Neural cell (in vitro differentiated cells): Measurements from ENCODE around the gene CLASP1. TPM values are rescaled to one million over a fixed set of nuclear protein-coding genes. Genes with fewer than 3 reads are reported as not detected.

Source experiments
- H2AFZ ChIP-seq: fragments of 200-600, 300-800 bp; sonication (generic), shearing (Covaris generic); 2 replicates; pipeline ENCODE4 v1.6.0; 2014; ENCODE audit warnings: low read depth, mild to moderate bottlenecking, antibody characterized with exemption, low read length, moderate library complexity
- H3F3A ChIP-seq: fragments of 200-600 bp; shearing (Covaris generic); 2 replicates; pipeline ENCODE4 v1.6.1; 2016; ENCODE audit warnings: mild to moderate bottlenecking, moderate library complexity, mixed read lengths, antibody characterized with exemption, low read length; ENCODE audit not compliant: insufficient read depth, poor library complexity, severe bottlenecking
- H3K27ac ChIP-seq: fragments of 200-600, 300-800 bp; sonication (generic), shearing (Covaris generic); 2 replicates; pipeline ENCODE4 v1.5.1; 2014; ENCODE audit warnings: mild to moderate bottlenecking, low read length, moderate library complexity
- H3K27me3 ChIP-seq: fragments of 300-800, 200-600 bp; sonication (generic), shearing (Covaris generic); 2 replicates; pipeline ENCODE4 v1.6.0; 2014; ENCODE audit warnings: mild to moderate bottlenecking, low read depth, low read length, moderate library complexity; ENCODE audit not compliant: insufficient read depth
- H3K36me3 ChIP-seq: fragments of 300-800, 200-600 bp; sonication (generic), shearing (Covaris generic); 2 replicates; pipeline ENCODE4 v1.5.1; 2014; ENCODE audit warnings: mild to moderate bottlenecking, antibody characterized with exemption, low read length, moderate library complexity; ENCODE audit not compliant: insufficient read depth
- H3K4me2 ChIP-seq: fragments of 300-800, 200-600 bp; sonication (generic), shearing (Covaris generic); 2 replicates; pipeline ENCODE4 v1.6.0; 2014; ENCODE audit warnings: mild to moderate bottlenecking, low read length
- H3K4me3 ChIP-seq: fragments of 300-800, 200-600 bp; sonication (generic), shearing (Covaris generic); 2 replicates; pipeline ENCODE4 v1.5.1; 2014; ENCODE audit warnings: mild to moderate bottlenecking, low read length, moderate library complexity
- H3K79me2 ChIP-seq: fragments of 200-600 bp; shearing (Covaris generic); replicated peaks from 2 replicates; pipeline ENCODE4 v1.6.0; 2014; ENCODE audit warnings: mild to moderate bottlenecking, low read length, moderate library complexity; ENCODE audit not compliant: insufficient read depth
- H3K9ac ChIP-seq: fragments of 300-800, 200-600 bp; sonication (generic), shearing (Covaris generic); 2 replicates; pipeline ENCODE4 v1.6.1; 2016; ENCODE audit warnings: mild to moderate bottlenecking, low read length, mixed read lengths
- H3K9me2 ChIP-seq: fragments of 200-600 bp; shearing (Covaris generic); 2 replicates; pipeline ENCODE4 v1.6.1; 2016; ENCODE audit warnings: mild to moderate bottlenecking, low read length, mixed read lengths; ENCODE audit not compliant: insufficient read depth
- H3K9me3 ChIP-seq: fragments of 200-600, 300-800 bp; sonication (generic), shearing (Covaris generic); 2 replicates; pipeline ENCODE4 v1.6.1; 2016; ENCODE audit warnings: mild to moderate bottlenecking, mixed run types, low read length, moderate library complexity, mixed read lengths
- H4K20me1 ChIP-seq: fragments of 200-600 bp; shearing (Covaris generic); 2 replicates; pipeline ENCODE4 v1.6.1; 2016; ENCODE audit warnings: mild to moderate bottlenecking, mixed run types; ENCODE audit not compliant: insufficient read depth
- EP300 ChIP-seq: fragments of 450-650 bp; conservative IDR thresholded peaks from 2 replicates; pipeline ENCODE4 v1.6.1; 2014; ENCODE audit warnings: antibody characterized with exemption, mild to moderate bottlenecking, moderate library complexity; ENCODE audit not compliant: poor library complexity, severe bottlenecking
- EZH2 ChIP-seq: fragments of 200-600, 300-800 bp; shearing (Covaris generic), sonication (generic); IDR thresholded peaks from 2 replicates; pipeline ENCODE4 v1.6.1; 2014; ENCODE audit warnings: antibody characterized with exemption, low read length, borderline replicate concordance, mild to moderate bottlenecking; ENCODE audit not compliant: insufficient read depth, poor library complexity, severe bottlenecking
- MXI1 ChIP-seq: fragments of 450-650 bp; conservative IDR thresholded peaks from 2 replicates; pipeline ENCODE4 v1.6.1; 2014; ENCODE audit warnings: antibody characterized with exemption, mild to moderate bottlenecking; ENCODE audit not compliant: poor library complexity, severe bottlenecking
- POLR2AphosphoS5 ChIP-seq: IDR thresholded peaks from 2 replicates; pipeline ENCODE4 v1.6.1; 2012
- RAD21 ChIP-seq: fragments of 450-650 bp; conservative IDR thresholded peaks from 2 replicates; pipeline ENCODE4 v1.6.1; 2014; ENCODE audit warnings: antibody characterized with exemption, mild to moderate bottlenecking, moderate library complexity
- SMC3 ChIP-seq: fragments of 450-650 bp; conservative IDR thresholded peaks from 2 replicates; pipeline ENCODE4 v1.6.1; 2014; ENCODE audit warnings: antibody characterized with exemption, mild to moderate bottlenecking, moderate library complexity; ENCODE audit not compliant: poor library complexity
- TAF1 ChIP-seq: IDR thresholded peaks from 2 replicates; pipeline ENCODE4 v1.6.1; 2012; ENCODE audit warnings: low read depth
- polyA plus RNA-seq: library from polyadenylated mRNA; depleted of rRNA; stranded (reverse); fragments of >200 nt; gene quantifications from 2 replicates; pipeline ENCODE4 v1.2.3, GENCODE V29; 2014
- TF ChIP-seq, protein P1 (sequence below): IDR thresholded peaks from 2 replicates; pipeline ENCODE4 v1.6.1; 2012; ENCODE audit warnings: borderline replicate concordance
- TF ChIP-seq, protein P2 (sequence below): fragments of 450-650 bp; IDR thresholded peaks from 2 replicates; pipeline ENCODE4 v1.5.1; 2014; ENCODE audit warnings: antibody characterized with exemption, mild to moderate bottlenecking, moderate library complexity; ENCODE audit not compliant: poor library complexity, severe bottlenecking

The CLASP1 gene
- polyA plus RNA-seq, 1 donor from 2014 or later, result 41.3 TPM

DNA sequence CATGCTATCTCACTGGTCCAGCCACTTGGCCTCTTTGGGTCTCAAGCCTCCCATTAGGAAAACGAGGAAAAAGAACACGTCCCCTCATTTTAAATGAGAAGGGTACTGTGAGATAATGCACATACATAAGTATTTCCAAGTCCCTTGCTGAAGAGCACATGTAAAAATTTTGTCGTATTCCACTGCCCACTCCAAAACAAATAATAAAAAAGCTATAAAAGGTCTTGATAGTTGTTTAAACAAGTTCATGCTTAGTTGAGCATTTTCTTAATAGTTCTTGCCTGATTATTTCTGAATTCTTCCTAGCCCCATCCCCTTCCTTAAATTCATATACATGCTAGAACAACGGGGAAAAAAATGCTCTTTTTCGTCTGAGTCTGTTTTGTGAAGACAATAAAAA, 228.8 kb downstream of the CLASP1 start:
- no peak overlapping the region for H2AFZ ChIP-seq
- TF ChIP-seq TAF1 (no peak), RAD21 (no peak), EP300 (no peak), POLR2AphosphoS5 (no peak), EZH2 (no peak), MXI1 (no peak), SMC3 (no peak)
- TF ChIP-seq, protein P1, sequence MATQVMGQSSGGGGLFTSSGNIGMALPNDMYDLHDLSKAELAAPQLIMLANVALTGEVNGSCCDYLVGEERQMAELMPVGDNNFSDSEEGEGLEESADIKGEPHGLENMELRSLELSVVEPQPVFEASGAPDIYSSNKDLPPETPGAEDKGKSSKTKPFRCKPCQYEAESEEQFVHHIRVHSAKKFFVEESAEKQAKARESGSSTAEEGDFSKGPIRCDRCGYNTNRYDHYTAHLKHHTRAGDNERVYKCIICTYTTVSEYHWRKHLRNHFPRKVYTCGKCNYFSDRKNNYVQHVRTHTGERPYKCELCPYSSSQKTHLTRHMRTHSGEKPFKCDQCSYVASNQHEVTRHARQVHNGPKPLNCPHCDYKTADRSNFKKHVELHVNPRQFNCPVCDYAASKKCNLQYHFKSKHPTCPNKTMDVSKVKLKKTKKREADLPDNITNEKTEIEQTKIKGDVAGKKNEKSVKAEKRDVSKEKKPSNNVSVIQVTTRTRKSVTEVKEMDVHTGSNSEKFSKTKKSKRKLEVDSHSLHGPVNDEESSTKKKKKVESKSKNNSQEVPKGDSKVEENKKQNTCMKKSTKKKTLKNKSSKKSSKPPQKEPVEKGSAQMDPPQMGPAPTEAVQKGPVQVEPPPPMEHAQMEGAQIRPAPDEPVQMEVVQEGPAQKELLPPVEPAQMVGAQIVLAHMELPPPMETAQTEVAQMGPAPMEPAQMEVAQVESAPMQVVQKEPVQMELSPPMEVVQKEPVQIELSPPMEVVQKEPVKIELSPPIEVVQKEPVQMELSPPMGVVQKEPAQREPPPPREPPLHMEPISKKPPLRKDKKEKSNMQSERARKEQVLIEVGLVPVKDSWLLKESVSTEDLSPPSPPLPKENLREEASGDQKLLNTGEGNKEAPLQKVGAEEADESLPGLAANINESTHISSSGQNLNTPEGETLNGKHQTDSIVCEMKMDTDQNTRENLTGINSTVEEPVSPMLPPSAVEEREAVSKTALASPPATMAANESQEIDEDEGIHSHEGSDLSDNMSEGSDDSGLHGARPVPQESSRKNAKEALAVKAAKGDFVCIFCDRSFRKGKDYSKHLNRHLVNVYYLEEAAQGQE, result no peak
- TF ChIP-seq, protein P2, sequence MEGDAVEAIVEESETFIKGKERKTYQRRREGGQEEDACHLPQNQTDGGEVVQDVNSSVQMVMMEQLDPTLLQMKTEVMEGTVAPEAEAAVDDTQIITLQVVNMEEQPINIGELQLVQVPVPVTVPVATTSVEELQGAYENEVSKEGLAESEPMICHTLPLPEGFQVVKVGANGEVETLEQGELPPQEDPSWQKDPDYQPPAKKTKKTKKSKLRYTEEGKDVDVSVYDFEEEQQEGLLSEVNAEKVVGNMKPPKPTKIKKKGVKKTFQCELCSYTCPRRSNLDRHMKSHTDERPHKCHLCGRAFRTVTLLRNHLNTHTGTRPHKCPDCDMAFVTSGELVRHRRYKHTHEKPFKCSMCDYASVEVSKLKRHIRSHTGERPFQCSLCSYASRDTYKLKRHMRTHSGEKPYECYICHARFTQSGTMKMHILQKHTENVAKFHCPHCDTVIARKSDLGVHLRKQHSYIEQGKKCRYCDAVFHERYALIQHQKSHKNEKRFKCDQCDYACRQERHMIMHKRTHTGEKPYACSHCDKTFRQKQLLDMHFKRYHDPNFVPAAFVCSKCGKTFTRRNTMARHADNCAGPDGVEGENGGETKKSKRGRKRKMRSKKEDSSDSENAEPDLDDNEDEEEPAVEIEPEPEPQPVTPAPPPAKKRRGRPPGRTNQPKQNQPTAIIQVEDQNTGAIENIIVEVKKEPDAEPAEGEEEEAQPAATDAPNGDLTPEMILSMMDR, result no peak
- no peaks in the 10 kb centered on the region for H3K79me2 ChIP-seq
- H3K4me2 ChIP-seq, result no peak overlapping the region
- no peaks in the 10 kb centered on the region for H3K27me3 ChIP-seq
- H3F3A ChIP-seq, result no peaks in the 10 kb centered on the region
- no peaks in the 10 kb centered on the region for H3K9me3 ChIP-seq
- no peaks in the 10 kb centered on the region for H3K9me2 ChIP-seq
- no peaks in the 10 kb centered on the region for H4K20me1 ChIP-seq
- H3K9ac ChIP-seq, result no peak overlapping the region
- no peak overlapping the region for H3K4me3 ChIP-seq
- no peaks in the 10 kb centered on the region for H3K36me3 ChIP-seq
- no peak overlapping the region for H3K27ac ChIP-seq

DNA sequence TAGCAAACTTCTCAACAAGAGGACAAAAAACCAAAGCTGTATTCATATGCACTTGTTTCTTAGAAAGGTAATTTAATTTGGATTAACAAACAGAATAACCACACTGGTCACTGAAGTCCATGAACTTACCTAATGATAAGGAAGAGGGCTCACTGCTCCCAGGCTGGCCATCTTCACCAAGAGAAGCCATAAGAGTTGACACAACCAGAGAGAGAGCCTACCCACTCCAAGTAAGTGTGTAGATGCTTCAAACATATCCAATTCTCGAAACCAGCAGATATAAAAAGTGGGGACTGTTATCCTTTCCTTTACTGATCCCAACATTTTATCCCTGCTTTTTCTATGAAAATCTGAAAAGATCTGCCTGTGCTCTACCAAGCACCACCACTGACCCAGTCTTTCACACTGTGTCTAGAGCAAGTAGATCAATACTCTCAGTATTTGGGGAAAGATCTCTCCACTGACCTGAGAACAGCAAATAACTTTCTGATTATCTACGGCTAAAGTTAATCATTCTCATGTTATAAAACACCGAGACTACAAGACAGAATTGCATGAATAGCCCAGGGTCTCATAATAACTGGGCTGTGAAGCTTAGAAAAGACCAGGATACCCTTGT, 230.1 kb downstream of the CLASP1 start:
- Histone ChIP-seq H4K20me1 (no peaks in the 10 kb centered on the region), H2AFZ (no peak overlapping the region), H3K79me2 (no peaks in the 10 kb centered on the region), H3K9ac (no peak overlapping the region), H3K27me3 (no peaks in the 10 kb centered on the region), H3K4me2 (no peak overlapping the region), H3K36me3 (no peaks in the 10 kb centered on the region), H3F3A (no peaks in the 10 kb centered on the region), H3K4me3 (no peak overlapping the region), H3K27ac (no peak overlapping the region), H3K9me3 (no peaks in the 10 kb centered on the region), H3K9me2 (no peaks in the 10 kb centered on the region)
- no peak for TF ChIP-seq RAD21
- no peak for TF ChIP-seq SMC3
- TF ChIP-seq EZH2, result no peak
- TF ChIP-seq TAF1, result no peak
- TF ChIP-seq, protein P2, result no peak
- no peak for TF ChIP-seq POLR2AphosphoS5
- TF ChIP-seq MXI1, result no peak
- TF ChIP-seq, protein P1, result no peak
- TF ChIP-seq EP300, result no peak
